ENCODE measurements around the gene C10orf95.
"Not testable (repeated sequence)": the region's sequence is repeated elsewhere in the genome, so short reads cannot be mapped to it uniquely, and the experiment has no call there.

Gene C10orf95

GRCh38 chr10:102451105-102451969 is at the start of gene C10orf95:
Gene C10orf95, minus strand, starts transcription at chr10:102451543. Its CDS starts 450 bp downstream, at chr10:102451093.
- no peak for DNase-seq (ENCODE audit: low read depth)

GRCh38 chr10:102500686-102501085 is 49.3 kb upstream of the C10orf95 start:
- DNase-seq (ENCODE audit: low read depth): not testable (repeated sequence)

- no peak for DNase-seq (ENCODE audit: low read depth)
These were observed 48.0 kb upstream of the C10orf95 start for GRCh38 chr10:102499356-102499755.

- DNase-seq (ENCODE audit: low read depth): no peak
These were observed 46.2 kb upstream of the C10orf95 start for GRCh38 chr10:102497545-102497944.

- DNase-seq (ENCODE audit: low read depth): no peak
These were observed 42.4 kb upstream of the C10orf95 start for GRCh38 chr10:102493771-102494170.

GRCh38 chr10:102492983-102493382 is 41.6 kb upstream of the C10orf95 start:
- DNase-seq (ENCODE audit: low read depth): no peak

- no peak for DNase-seq (ENCODE audit: low read depth)
These were observed 41.1 kb upstream of the C10orf95 start for GRCh38 chr10:102492344-102492939.

- no peak for DNase-seq (ENCODE audit: low read depth)
These were observed 39.8 kb upstream of the C10orf95 start for GRCh38 chr10:102491136-102491535.

GRCh38 chr10:102485093-102485784 is 33.9 kb upstream of the C10orf95 start:
- no peak for DNase-seq (ENCODE audit: low read depth)

- no peak for DNase-seq (ENCODE audit: low read depth)
These were observed 32.7 kb upstream of the C10orf95 start for GRCh38 chr10:102484021-102484420.

- no peak for DNase-seq (ENCODE audit: low read depth)
These were observed 29.1 kb upstream of the C10orf95 start for GRCh38 chr10:102480396-102480795.

- DNase-seq (ENCODE audit: low read depth): no peak
These were observed 28.3 kb upstream of the C10orf95 start for GRCh38 chr10:102479651-102480050.

GRCh38 chr10:102476466-102477141 is 25.3 kb upstream of the C10orf95 start:
- DNase-seq (ENCODE audit: low read depth): no peak

- no peak for DNase-seq (ENCODE audit: low read depth)
These were observed 24.2 kb upstream of the C10orf95 start for GRCh38 chr10:102475451-102476040.

- no peak for DNase-seq (ENCODE audit: low read depth)
These were observed 22.3 kb upstream of the C10orf95 start for GRCh38 chr10:102473445-102474331.

GRCh38 chr10:102470579-102471546 is 19.5 kb upstream of the C10orf95 start:
- DNase-seq (ENCODE audit: low read depth): no peak

GRCh38 chr10:102468683-102469082 is 17.3 kb upstream of the C10orf95 start:
- no peak for DNase-seq (ENCODE audit: low read depth)

GRCh38 chr10:102467971-102468438 is 16.7 kb upstream of the C10orf95 start:
- no peak for DNase-seq (ENCODE audit: low read depth)

GRCh38 chr10:102467318-102467717 is 16.0 kb upstream of the C10orf95 start:
- no peak for DNase-seq (ENCODE audit: low read depth)

Data from stimulated activated CD8-positive, alpha-beta memory T cell treated with anti-CD3 and anti-CD28 coated beads, Interleukin-15, amount 100 ng/mL, for 24 hours (primary cell).